HG02588 (cell line): ENCODE results near the gene GDI2.
"Not testable (repeated sequence)": the region's sequence is repeated elsewhere in the genome, so short reads cannot be mapped to it uniquely, and the experiment has no call there.

Source experiments
- ATAC-seq: cut with Tn5 transposase; IDR thresholded peaks from one replicate; pipeline ENCODE4 v1.9.1; 2021; ENCODE audit warnings: mild to moderate bottlenecking, moderate library complexity; ENCODE audit not compliant: unreplicated experiment

The GDI2 gene

DNA sequence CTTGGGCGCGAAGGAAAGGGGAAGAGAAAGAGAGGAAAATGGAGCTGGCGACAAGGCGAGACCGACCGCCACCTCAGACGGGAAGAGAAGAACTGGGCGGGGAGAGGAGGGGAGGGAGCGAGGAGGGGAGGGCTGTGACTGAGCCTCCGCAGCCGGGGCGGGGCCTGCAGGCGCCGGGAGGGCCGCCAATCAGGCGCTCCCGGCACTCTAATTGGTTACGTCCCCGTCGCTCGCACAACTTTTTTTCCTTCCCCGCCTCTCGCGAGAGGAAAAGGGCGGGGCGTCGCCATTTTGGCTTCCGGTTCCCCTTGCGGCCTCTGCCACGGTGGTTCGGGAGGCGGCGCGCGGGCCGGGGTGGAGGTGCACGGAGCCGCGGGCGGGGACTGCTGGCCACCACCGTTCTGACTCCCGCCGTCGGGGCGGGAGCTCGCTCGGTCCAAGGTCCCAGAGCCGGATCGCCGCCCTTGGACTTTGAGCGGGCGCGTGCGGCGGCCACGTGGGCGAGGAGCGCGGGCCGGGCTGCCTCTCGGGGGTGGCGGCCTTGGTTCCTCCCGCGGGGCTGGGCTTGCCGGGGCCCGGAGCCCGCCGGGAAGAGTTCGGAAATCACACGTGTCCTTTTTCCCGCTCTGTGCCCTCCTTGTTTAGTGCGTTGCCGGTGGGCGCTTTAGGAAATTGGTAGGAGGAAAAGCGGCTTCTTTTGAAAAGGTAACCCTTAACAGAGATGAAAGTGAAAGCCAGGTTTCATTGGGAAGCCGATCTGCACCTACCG is at the start of gene GDI2:
GDI2 (minus strand) TSS at position 94 of the 769 bp plus-strand sequence. CDS start 176 bp downstream, outside the sequence.
- peak; percentile 82 for ATAC-seq

- peak; percentile 95 for ATAC-seq
Observed at GRCh38 chr10:5862360-5862961, 49.2 kb upstream of the GDI2 start.

DNA sequence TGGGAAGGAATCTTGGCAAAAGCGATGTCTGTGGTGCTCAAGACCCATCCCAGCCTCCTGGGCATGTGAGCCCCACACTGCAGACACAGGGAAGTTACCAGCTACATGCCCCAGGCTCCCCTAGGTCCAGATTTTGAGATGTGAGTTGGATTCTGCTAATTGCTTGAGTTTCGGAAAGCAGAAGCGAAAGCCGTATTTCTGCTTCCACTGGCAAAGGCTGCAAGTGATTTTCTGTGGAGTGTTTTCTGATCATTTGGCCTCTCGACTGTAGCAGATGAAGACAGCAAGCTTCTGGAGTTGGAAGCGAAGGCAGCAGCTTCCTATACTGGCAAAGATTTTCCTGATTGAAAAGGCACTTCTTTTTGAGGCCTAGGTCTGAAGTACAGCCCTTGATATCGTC is 46.8 kb upstream of the GDI2 start:
- no peak for ATAC-seq

DNA sequence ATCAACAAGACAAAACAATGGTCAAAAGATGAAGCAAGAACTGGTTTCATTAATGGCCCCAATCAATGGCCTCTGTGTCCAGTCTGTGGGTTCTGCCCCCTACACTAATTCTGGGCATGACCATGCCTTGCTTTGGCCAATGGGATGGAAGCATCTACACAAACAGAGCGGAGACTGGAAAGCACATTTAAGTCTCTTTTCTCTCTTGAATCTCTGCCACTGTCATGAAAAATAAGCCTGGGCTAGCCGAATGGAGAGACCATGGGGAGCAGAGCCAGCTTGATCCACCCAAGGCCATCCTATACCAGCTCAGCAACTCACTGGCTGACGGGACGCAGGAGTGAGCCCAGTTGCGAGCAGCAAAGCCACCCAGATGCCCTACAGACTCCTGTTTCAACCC is 45.6 kb upstream of the GDI2 start:
- ATAC-seq: no peak

DNA sequence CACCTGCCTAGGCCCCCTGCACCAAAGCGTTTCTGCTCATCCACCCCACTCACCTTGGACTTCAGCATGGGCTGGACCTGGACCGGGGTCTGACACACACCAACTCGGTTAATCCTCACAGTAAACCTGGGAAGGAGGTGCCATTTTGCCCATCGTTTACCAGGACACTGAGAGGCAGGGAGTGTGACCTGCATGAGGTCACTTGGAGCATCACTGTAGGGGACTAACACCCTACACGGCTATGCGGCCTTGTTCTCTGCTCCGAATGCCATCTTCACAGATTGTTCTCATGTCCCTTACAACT is 43.4 kb upstream of the GDI2 start:
- no peak for ATAC-seq

DNA sequence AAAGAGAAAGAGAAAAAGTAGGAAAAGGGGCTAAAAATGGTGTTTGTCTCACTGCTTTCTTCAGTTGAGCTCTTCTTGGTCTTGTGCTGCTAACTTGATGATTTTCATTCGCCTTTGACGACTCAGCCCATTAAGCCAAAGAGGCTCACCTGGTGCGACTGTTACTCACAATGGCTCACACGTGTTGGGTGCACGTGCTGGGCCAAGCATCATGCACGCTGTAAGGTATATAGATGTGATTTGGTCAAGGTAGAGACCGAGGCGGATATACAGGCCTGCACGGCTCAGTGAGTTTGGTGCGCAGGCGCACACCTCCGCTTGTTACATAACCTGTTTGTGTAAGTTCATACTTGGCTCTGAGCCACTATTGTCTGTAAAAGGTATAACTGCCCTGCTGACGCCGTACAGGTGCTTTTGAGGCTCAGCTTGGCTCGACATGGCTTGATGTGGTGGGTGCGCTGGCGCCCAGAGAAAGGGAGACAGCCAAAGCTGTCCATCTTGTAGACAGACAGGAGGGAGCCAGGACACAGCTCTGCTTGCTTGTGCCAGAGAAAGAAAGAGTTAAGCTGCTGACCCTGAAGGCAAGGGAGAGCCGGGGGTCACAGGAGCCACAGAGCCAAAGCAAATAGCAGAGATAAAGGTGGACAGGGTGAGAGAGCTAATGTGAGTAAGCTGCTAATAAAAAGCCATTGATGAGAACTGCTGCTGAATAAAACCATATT is 42.9 kb upstream of the GDI2 start:
- ATAC-seq: no peak

- no peak for ATAC-seq
Observed at GRCh38 chr10:5854131-5854475, 40.9 kb upstream of the GDI2 start.

- not testable (repeated sequence) for ATAC-seq
Observed at GRCh38 chr10:5846667-5847066, 33.4 kb upstream of the GDI2 start.

DNA sequence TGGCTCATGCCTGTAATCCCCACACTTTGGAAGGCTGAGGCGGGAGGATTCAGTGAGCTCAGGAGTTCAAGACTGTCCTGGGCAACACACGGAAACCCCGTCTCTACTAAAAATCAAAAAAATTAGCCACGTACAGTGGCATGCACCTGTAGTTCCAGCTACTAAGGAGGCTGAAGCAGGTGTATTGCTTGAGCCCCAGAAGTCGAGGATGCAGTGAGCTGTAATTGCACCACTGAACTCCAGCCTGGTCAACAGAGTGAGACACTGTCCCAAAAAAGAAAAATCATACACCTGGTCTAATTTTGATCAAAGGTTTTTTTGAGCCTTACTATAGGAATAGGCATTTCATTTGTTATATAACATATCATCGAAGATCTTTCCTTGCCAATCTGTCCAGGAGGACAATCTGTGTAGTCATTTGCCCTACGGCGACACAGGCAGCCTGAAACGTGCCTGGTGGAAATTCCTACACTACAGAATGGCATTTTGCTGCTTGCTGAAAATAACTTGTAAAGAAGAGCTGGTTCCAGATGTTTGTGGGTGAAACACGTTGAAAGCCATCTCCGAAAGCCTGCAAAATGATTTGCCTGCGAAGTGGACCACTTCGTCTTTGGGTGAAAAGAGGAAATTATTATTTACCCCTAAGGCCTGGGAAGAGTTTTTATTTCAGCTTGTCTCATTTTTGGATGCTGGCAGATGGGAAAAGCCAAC is 31.3 kb upstream of the GDI2 start:
- ATAC-seq: no peak

DNA sequence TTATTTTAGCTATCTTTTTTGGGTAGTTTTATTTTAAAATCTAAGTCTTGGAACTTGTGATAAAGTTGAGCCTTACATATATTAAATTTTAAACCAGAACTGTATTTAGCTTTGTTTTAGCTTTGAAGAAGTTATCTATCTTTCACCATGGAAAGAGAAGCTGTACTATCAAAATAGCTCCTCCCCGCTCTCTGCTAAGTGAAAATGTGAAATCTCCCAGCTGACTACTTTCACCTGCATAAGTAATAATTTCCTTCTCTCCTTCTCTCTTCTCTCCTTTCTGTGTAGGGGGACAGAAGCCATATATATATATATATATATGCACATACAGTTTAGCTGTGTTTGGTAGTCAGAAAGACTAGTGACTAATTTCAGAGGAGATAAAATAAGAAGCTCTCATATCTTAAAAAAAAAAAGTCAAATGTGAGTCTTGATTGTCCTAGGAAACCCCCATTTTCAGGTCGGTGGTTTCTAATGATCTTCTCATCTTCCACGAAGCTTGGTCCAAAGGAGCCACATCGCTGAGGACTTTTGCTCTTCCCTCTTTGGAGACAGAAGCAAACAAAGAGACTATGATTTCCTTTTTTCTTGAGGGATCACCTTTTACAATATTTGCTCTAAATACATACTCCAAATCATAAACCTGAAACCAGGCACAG is 30.6 kb upstream of the GDI2 start:
- no peak for ATAC-seq

- ATAC-seq: no peak
Observed at GRCh38 chr10:5841965-5842364, 28.7 kb upstream of the GDI2 start.

DNA sequence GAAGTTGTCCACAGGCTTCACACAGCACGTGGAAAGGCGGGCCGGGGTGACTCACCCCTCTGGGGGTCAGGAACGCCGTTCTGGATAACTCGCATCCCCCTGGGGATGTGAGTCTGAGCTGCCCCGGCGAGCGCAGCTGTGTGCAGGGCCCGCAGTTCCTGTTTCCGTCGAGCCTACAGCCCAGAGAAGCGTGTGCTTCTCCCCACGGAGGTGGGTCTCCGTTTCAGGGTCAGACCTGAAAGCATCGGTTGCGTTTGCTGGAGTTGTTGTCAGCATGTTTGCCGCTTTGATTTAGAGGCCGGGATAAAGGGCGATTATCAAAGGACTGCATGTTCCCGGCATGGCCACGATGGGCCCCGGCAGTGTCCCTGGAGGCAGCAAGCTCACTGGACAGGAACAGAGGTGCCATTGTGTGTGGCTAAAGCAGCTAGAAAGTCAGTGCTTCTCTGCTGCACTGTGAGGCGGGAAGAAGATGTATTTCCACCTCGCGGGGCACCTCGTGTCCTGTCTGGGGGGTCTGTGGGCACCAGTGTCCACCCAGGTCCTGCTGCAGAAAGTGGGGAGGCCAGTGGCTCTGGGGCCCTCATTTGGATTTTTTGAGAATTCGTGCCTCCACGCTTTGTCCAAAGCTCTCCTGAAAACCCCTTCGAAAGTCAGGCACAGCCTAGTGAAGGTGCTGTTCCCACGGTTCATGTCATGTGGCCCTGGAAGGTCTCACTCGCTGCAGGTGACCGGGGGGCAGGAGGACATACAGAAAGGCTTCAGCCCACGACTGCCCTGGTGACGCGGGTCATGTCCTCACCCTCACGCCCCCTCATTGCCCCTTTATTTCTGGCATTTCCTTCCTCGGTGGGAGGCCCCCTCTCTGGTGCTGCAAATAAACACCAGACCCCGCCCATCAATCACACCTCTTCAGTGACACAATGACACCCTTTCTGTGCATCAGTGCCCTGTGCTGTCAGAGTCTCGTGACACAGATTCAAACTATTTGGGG is 27.4 kb upstream of the GDI2 start:
- ATAC-seq: peak; percentile 77

DNA sequence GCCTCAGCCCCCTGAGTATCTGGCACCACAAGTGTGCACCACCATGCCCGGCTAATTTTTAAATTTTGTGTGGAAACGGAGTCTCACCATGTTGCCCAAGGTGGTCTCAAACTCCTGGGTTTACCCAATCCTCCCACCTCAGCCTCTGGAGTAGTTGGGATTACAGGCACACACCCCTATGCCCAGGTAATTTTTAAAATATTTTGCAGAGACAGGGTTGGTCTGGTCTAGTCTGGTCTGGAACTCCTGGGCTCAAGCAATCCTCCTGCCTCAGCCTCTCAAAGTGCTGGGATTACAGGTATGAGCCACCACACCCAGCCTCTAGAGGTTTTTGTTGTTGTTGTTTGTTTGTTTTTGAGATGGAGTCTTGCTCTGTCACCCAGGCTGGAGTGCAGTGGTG is 22.9 kb upstream of the GDI2 start:
- not testable (repeated sequence) for ATAC-seq

- ATAC-seq: no peak
Observed at GRCh38 chr10:5835446-5836095, 22.3 kb upstream of the GDI2 start.

- ATAC-seq: no peak
Observed at GRCh38 chr10:5833814-5834213, 20.6 kb upstream of the GDI2 start.

GRCh38 chr10:5832946-5833345 is 19.7 kb upstream of the GDI2 start:
- no peak for ATAC-seq

- ATAC-seq: no peak
Observed at GRCh38 chr10:5831446-5831782, 18.2 kb upstream of the GDI2 start.

DNA sequence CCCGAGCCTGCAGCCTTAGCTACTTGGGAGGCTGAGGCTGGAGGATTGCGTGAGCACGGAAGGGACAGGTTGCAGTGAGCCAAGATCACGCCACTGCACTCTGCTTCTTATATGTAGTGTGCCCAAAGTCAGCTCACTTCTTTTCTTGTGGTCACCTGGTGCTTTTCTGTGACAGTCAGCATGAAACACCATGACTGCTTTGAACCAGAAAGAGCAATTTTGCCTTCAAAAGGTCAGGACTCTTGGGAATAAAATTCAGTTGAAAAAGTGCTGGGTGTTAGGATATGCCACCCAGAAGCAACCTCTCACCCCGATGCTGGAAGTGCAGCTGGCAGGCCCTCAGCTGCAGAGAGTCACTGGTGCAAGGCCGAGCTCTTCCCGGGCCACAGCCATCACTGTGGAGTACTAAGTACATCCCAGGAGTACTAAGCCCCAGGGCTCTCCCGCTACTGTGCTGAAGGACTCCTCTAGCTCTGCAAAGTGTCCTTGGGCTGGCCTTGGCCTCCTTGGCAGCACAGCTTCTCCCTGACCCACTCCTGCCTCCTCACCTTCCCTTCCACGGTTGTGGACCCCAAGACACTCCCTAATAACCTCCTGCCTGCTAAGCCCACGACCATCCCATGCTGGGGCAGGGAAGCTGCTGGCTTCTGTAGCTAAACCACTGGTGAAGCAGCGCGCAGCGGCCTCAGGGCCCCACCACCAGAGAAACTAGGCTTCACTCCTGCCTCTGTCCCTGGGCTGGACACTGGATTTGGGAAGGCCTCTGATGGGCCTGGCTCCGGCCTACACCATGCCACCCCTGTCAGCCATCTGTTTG is 17.6 kb upstream of the GDI2 start:
- ATAC-seq: no peak

DNA sequence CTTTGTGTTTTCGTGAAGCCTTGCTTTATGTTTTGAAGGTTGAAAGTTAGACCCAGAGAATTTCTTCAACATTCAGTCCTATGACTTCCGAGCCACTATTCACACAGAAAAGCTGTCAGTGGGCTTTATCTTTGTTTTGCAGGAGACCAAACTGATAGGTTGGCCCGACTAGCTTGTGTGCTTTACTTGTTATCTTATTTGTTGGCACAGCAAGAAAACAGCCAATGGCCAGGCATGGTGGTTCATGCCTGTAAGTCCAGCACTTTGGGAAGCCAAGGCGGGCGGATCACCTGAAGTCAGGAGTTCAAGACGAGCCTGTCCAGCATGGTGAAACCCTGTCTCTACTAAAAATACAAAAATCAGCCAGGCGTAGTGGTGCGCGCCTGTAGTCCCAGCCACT is 16.0 kb upstream of the GDI2 start:
- ATAC-seq: no peak
